ENCODE results near the gene KIF19.

- TF ChIP-seq SIX5 (IDR thresholded peaks at IDR 0.05; ENCODE audit: low read depth, low read length) (no peak), GABPA (IDR thresholded peaks at IDR 0.05; ENCODE audit: borderline replicate concordance, insufficient read depth, low read length) (no peak), EP300 (IDR thresholded peaks at IDR 0.05; ENCODE audit: borderline replicate concordance in 1 of 2, low read depth in 2 of 2, low read length in 2 of 2) (no peak), TAF1 (IDR thresholded peaks at IDR 0.05; ENCODE audit: low read depth, low read length) (no peak)
Observed at GRCh38 chr17:74374858-74375257, 48.8 kb downstream of the KIF19 start.

Measured in H1 (cell line).